A549 (cell line): ENCODE results near the gene TFR2. TPM values are rescaled to one million over a fixed set of nuclear protein-coding genes. Genes with fewer than 3 reads are reported as not detected.

Experiments used
- ATAC-seq, 2 experiments: fragments of 200-7000 bp in 1 of 2; fragments of >200 bp in 1 of 2; cut with Nextera tagmentation in 1 of 2; cut with Tn5 transposase in 1 of 2; 3 replicates each; pipeline versions ENCODE4 v1.8.0 to v1.9.1; 2018 to 2020; ENCODE audit warnings: mild to moderate bottlenecking in 1 of 2, moderate library complexity in 1 of 2
- CTCF ChIA-PET: fragments of 300-600 bp; sonication (Branson Sonifier 250); formaldehyde crosslinking; extraction: SDS; loops from one replicate; lab custom pipeline; 2021; ENCODE audit warnings: antibody characterized with exemption, inconsistent platforms; lab: Yijun Ruan, JAX
- POLR2A ChIA-PET: fragments of 350-600 bp; formaldehyde crosslinking; extraction: SDS; loops from one replicate; lab custom pipeline; 2021; ENCODE audit warnings: antibody characterized with exemption, inconsistent platforms; lab: Yijun Ruan, JAX
- DNase-seq, 2 experiments: peaks; one replicate each; pipeline versions ENCODE4 v3.0.0 to v3.0.0-alpha.2; 2011 to 2016; ENCODE audit warnings: low read depth in 1 of 2, low spot score in 1 of 2
- FAIRE-seq: peaks from 2 replicates; lab custom pipeline; 2011; peaks lifted over from hg19 to GRCh38; lab: Jason Lieb, UNC
- H3K27ac ChIP-seq, 2 experiments: fragments of >200 bp; sonication (Bioruptor Twin); formaldehyde crosslinking; 3 replicates each; pipeline ENCODE4 v1.5.1; 2016 to 2017
- H3K4me1 ChIP-seq: fragments of >200 bp; sonication (Bioruptor Twin); formaldehyde crosslinking; 3 replicates; pipeline ENCODE4 v1.6.1; 2016
- H3K4me2 ChIP-seq: fragments of >200 bp; sonication (Bioruptor Twin); formaldehyde crosslinking; 3 replicates; pipeline ENCODE4 v1.6.1; 2016
- H3K4me3 ChIP-seq: fragments of >200 bp; sonication (Bioruptor Twin); formaldehyde crosslinking; 3 replicates; pipeline ENCODE4 v1.5.1; 2016
- H3K9me3 ChIP-seq: fragments of >200 bp; sonication (Bioruptor Twin); formaldehyde crosslinking; 3 replicates; pipeline ENCODE4 v1.6.1; 2016
- CBX2 ChIP-seq: fragments of 200-600 bp; sonication (generic); IDR thresholded peaks from 2 replicates; pipeline ENCODE4 v1.6.1; 2016; ENCODE audit warnings: low read depth, mild to moderate bottlenecking, borderline replicate concordance
- CHD4 ChIP-seq: fragments of 200-600 bp; sonication (generic); IDR thresholded peaks from 2 replicates; pipeline ENCODE4 v1.6.1; 2016; ENCODE audit warnings: antibody characterized with exemption, mild to moderate bottlenecking, borderline replicate concordance
- EHMT2 ChIP-seq: fragments of 200-600 bp; sonication (generic); IDR thresholded peaks from 2 replicates; pipeline ENCODE4 v1.6.1; 2016; ENCODE audit warnings: antibody characterized with exemption, low read depth, mild to moderate bottlenecking, moderate library complexity
- EP300 ChIP-seq, 2 experiments: fragments of >200 bp; sonication (Bioruptor Twin); formaldehyde crosslinking; IDR thresholded peaks; 2 replicates in 1 of 2; 3 replicates in 1 of 2; pipeline ENCODE4 v1.6.1; 2016 to 2017
- FOSB ChIP-seq: fragments of 250-450 bp; sonication (Bioruptor Pico); IDR thresholded peaks from 2 replicates; pipeline ENCODE4 v1.5.0; 2020; ENCODE audit warnings: mild to moderate bottlenecking, moderate library complexity
- FOXS1 ChIP-seq: fragments of 250-450 bp; sonication (Bioruptor Pico); IDR thresholded peaks from 2 replicates; pipeline ENCODE4 v1.5.0; 2020; ENCODE audit warnings: mild to moderate bottlenecking, moderate library complexity
- HOXA7 ChIP-seq: fragments of 250-450 bp; sonication (Bioruptor Pico); IDR thresholded peaks from 2 replicates; pipeline ENCODE4 v1.5.0; 2020; ENCODE audit warnings: mild to moderate bottlenecking, moderate library complexity
- HOXB13 ChIP-seq: fragments of 250-450 bp; sonication (Bioruptor Pico); IDR thresholded peaks from 2 replicates; pipeline ENCODE4 v1.5.0; 2020; ENCODE audit warnings: low read depth, mild to moderate bottlenecking, moderate library complexity
- JUNB ChIP-seq: fragments of >200 bp; sonication (Bioruptor Twin); formaldehyde crosslinking; IDR thresholded peaks from 2 replicates; pipeline ENCODE4 v1.6.1; 2016
- KDM5A ChIP-seq: fragments of 200-600 bp; sonication (generic); IDR thresholded peaks from 2 replicates; pipeline ENCODE4 v1.6.1; 2016; ENCODE audit warnings: antibody characterized with exemption, mild to moderate bottlenecking
- MAZ ChIP-seq: fragments of 150-350 bp; IDR thresholded peaks from 2 replicates; pipeline ENCODE4 v1.6.1; 2014; ENCODE audit warnings: antibody characterized with exemption, low read depth, low read length, borderline replicate concordance
- NPAS2 ChIP-seq: fragments of 250-450 bp; sonication (Bioruptor Pico); IDR thresholded peaks from 2 replicates; pipeline ENCODE4 v1.8.0; 2022; ENCODE audit warnings: mild to moderate bottlenecking, moderate library complexity, borderline replicate concordance
- PHF8 ChIP-seq: fragments of 200-600 bp; sonication (generic); IDR thresholded peaks from 2 replicates; pipeline ENCODE4 v1.6.1; 2016; ENCODE audit warnings: low read depth, mild to moderate bottlenecking, antibody characterized with exemption, moderate library complexity, borderline replicate concordance
- REST ChIP-seq: fragments of 200-600 bp; sonication (generic); IDR thresholded peaks from 2 replicates; pipeline ENCODE4 v1.6.1; 2016; ENCODE audit warnings: antibody characterized with exemption, mild to moderate bottlenecking, moderate library complexity
- TP53 ChIP-seq: fragments of 250-450 bp; sonication (Bioruptor Pico); IDR thresholded peaks from 2 replicates; pipeline ENCODE4 v1.5.0; 2021; ENCODE audit warnings: mild to moderate bottlenecking, moderate library complexity
- WGBS: methylation state at CpG from one replicate; pipeline ENCODE4 v1.1.6; 2017; ENCODE audit errors: missing lambda C conversion rate; 5-methylcytosine and 5-hydroxymethylcytosine counted together
- polyA plus RNA-seq, 4 experiments: library from polyadenylated mRNA; depleted of rRNA in 3 of 4; stranded (reverse); fragments of >200 nt; fragmentation: RNase III in 1 of 4; extraction: RNeasy Plus Mini Kit Qiagen cat#74134 plus additional on column Dnase treatment in 1 of 4; gene quantifications; 2 replicates in 3 of 4; 3 replicates in 1 of 4; pipeline ENCODE4 v1.2.3, GENCODE V29; 2011 to 2017
- TF ChIP-seq, protein P1 (sequence below): fragments of 150-350 bp; IDR thresholded peaks from 2 replicates; pipeline ENCODE4 v1.6.1; 2014; ENCODE audit warnings: low read depth, mild to moderate bottlenecking, low read length
- TF ChIP-seq, protein P2 (sequence below): fragments of >200 bp; sonication (Bioruptor Twin); formaldehyde crosslinking; IDR thresholded peaks from 2 replicates; pipeline ENCODE4 v1.6.1; 2016
- TF ChIP-seq, protein P3 (sequence below): fragments of 450-650 bp; IDR thresholded peaks from 2 replicates; pipeline ENCODE4 v1.6.1; 2014; ENCODE audit warnings: antibody characterized with exemption

The TFR2 gene
- polyA plus RNA-seq, 2 of the 4 experiments (the other 2 are of a cell fraction): 1.1 to 2.5 TPM

DNA sequence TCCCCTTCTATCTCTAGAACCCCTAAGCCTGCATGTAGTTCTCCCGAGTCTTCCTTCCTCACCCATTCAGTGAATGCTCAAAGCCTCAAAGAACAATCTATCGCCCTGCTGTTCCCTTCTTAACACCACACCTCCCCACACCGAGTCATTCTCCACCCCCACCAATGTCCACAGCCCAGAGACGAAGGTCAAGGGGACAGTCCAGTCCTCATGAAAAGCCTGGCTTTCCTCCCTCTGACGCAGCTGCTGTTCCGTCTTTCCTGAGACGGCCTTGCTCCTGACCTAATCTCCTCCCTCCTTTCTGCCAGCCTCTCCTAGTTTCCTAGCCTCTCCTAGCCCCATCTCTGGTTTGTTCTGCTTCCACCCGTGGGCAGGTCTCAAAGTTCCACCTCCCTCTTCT lies 19.8 kb downstream of the TFR2 start:
- ChIA-PET POLR2A (no interaction called here), CTCF (interaction anchor here (1.0 to 1.4 kb wide), 5 partner anchors 8 to 231 kb away, joined by 3 to 5 read pairs (median 3); partner anchors contain the start of genes POP7 and SLC12A9)
- no peak for TF ChIP-seq PHF8
- TF ChIP-seq, protein P1, sequence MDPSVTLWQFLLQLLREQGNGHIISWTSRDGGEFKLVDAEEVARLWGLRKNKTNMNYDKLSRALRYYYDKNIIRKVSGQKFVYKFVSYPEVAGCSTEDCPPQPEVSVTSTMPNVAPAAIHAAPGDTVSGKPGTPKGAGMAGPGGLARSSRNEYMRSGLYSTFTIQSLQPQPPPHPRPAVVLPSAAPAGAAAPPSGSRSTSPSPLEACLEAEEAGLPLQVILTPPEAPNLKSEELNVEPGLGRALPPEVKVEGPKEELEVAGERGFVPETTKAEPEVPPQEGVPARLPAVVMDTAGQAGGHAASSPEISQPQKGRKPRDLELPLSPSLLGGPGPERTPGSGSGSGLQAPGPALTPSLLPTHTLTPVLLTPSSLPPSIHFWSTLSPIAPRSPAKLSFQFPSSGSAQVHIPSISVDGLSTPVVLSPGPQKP: no peak
- no peak for TF ChIP-seq HOXB13 (CRISPR knock-in tag)
- TF ChIP-seq CBX2: no peak
- no peak for TF ChIP-seq EHMT2
- TF ChIP-seq TP53: no peak
- no peak for TF ChIP-seq MAZ
- no peak for TF ChIP-seq REST
- TF ChIP-seq CHD4: no peak
- TF ChIP-seq, protein P2, sequence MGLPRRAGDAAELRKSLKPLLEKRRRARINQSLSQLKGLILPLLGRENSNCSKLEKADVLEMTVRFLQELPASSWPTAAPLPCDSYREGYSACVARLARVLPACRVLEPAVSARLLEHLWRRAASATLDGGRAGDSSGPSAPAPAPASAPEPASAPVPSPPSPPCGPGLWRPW: no peak
- TF ChIP-seq EP300 (IDR thresholded peaks at IDR 0.05): no peak
- Histone ChIP-seq H3K9me3 (no peaks in the 10 kb centered on the region), H3K4me1 (0 out of 3 replicates have a peak, but pooled peaks cover 4% of the 10 kb centered on the region), H3K4me2 (no peak overlapping the region), H3K27ac (no peak overlapping the region), H3K4me3 (no peak overlapping the region)
- no peak for FAIRE-seq
- 62% methylated on average over 8 of the region's 8 CpGs for WGBS
- ATAC-seq: no peak
- DNase-seq: no peak

GRCh38 chr7:100620804-100621203 lies 20.5 kb downstream of the TFR2 start:
- FAIRE-seq: no peak
- no peak for DNase-seq
- Histone ChIP-seq H3K9me3 (no peaks in the 10 kb centered on the region), H3K4me3 (no peak overlapping the region), H3K4me2 (no peak overlapping the region), H3K4me1 (no peaks in the 10 kb centered on the region), H3K27ac (no peak overlapping the region)
- CTCF ChIA-PET: interaction anchor here (0.9 to 2.5 kb wide), 6 partner anchors 9 to 232 kb away, joined by 3 to 19 read pairs (median 3); partner anchors contain the start of genes POP7 and SLC12A9
- 87% methylated on average over 23 of the region's 23 CpGs for WGBS
- POLR2A ChIA-PET: interaction anchor here (0.8 kb wide), 1 partner anchor 8 kb away, joined by 4 read pairs; the partner anchor contains the start of gene MOSPD3
- ATAC-seq: no peak
- TF ChIP-seq, protein P3, sequence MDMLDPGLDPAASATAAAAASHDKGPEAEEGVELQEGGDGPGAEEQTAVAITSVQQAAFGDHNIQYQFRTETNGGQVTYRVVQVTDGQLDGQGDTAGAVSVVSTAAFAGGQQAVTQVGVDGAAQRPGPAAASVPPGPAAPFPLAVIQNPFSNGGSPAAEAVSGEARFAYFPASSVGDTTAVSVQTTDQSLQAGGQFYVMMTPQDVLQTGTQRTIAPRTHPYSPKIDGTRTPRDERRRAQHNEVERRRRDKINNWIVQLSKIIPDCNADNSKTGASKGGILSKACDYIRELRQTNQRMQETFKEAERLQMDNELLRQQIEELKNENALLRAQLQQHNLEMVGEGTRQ: no peak
- TF ChIP-seq NPAS2: no peak
- TF ChIP-seq JUNB: no peak
- TF ChIP-seq KDM5A: no peak
- no peak for TF ChIP-seq HOXA7 (CRISPR knock-in tag)
- TF ChIP-seq FOSB (CRISPR knock-in tag): no peak
- TF ChIP-seq FOXS1 (CRISPR knock-in tag): no peak
- TF ChIP-seq, protein P2: no peak
